ENCODE data around the gene TFB1M.

DNA sequence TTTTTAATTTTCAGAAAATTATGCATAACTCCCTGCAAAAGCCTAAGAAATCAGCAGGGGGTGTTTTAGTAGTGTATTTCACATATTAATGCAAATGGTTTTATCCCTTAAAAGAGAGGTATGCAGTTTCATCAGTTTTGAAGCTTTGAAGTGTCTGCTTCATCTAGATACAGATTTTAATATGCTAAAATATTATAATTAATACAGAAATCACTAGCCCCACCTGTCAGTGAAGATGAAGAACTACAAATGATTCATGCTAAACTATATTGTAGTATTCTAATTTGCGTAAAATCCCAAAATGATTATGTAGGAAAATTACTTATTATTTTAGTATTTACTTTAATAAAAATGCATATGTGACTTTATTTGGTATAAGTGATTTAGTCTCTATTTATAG lies 2.9 kb upstream of the TFB1M start:
- no peak for TF ChIP-seq YY1 (IDR thresholded peaks at IDR 0.05; ENCODE audit: insufficient read depth, insufficient read length)
- no peak for TF ChIP-seq SUZ12 (IDR thresholded peaks at IDR 0.05; ENCODE audit: extremely low read depth, insufficient read depth, insufficient read length)
